Middle frontal gyrus (tissue), 1 donor: ENCODE results near the gene EMID1.

ENCODE experiments used
- DNase-seq: peaks from one replicate; pipeline ENCODE4 v3.0.0-alpha.2; 2015; ENCODE audit warnings: low spot score; ENCODE audit errors: extremely low spot score

The EMID1 gene

DNA sequence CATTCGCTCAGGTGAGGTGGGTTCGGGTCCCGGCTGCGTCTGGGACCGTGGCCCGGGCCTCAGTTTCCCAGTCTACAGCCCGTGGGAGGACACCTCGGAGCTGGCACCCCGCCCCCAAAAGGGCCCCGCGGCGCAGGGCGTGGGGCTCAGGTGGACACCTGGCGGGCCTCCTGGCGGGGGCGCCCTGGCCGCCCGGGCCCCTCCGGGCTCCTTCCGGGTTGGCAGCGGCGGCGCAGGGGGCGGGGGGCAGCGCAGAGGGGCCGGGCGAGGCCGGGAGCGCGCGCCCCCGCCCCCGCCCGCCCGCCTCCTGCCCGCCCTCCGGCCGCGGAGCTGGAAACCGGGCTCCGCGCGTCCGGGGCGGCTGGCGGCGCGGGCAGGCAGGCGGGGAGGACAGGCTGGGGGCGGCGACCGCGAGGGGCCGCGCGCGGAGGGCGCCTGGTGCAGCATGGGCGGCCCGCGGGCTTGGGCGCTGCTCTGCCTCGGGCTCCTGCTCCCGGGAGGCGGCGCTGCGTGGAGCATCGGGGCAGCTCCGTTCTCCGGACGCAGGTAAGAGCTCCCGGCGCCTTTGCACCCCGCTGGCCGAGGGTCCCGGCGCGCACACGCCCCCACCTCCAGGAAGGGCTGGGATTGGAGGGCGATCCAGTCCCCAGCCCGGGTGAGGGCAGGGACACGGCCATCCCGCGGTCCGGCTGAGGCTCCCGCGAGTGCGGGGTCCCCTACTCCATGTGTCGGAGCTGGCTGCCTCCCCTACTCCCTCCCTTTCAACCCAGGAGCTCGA, at the start of gene EMID1:
EMID1 (plus strand) TSS at position 303 of the 778 bp plus-strand sequence; CDS start at position 446, 143 bp downstream.
- DNase-seq = no peak

DNA sequence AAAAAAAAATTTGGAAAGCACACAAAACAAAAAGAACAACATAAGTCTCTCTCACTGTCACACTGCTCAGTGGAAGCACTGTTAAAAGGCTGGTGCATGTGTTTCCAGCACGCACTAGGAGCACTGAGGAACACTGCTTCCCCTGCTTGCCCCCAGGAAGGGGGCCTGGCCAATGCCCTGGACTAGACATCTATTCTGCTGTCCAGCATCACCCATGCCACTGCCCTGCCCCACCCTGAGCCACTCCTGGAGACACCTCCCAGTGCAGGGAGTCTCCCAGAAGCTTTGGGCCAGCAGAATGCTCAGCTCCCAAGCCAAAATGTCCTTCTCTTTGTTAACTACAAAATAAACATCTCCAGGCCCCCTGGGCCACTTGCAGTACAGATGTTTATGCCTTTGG, 49.7 kb upstream of the EMID1 start:
- DNase-seq = no peak

DNA sequence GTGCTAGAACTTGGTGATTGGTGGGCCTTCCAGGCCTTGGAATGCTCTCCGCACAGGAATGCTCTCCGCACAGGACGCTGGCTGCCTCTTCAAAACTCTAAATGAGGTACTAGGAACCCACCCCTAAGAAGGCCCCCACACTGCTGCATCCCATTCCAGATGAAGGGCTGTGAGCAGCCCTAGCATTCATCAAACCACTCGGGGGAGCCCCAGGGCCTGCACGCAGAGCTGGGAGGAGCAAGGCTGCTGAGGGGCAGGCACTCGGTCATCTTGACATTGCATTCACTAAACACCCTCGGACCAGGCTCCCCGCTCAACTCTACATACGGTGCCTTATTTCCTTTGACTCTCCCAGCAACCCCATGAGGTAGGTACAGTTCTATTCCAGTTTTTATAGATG, 49.2 kb upstream of the EMID1 start:
- DNase-seq = no peak

DNA sequence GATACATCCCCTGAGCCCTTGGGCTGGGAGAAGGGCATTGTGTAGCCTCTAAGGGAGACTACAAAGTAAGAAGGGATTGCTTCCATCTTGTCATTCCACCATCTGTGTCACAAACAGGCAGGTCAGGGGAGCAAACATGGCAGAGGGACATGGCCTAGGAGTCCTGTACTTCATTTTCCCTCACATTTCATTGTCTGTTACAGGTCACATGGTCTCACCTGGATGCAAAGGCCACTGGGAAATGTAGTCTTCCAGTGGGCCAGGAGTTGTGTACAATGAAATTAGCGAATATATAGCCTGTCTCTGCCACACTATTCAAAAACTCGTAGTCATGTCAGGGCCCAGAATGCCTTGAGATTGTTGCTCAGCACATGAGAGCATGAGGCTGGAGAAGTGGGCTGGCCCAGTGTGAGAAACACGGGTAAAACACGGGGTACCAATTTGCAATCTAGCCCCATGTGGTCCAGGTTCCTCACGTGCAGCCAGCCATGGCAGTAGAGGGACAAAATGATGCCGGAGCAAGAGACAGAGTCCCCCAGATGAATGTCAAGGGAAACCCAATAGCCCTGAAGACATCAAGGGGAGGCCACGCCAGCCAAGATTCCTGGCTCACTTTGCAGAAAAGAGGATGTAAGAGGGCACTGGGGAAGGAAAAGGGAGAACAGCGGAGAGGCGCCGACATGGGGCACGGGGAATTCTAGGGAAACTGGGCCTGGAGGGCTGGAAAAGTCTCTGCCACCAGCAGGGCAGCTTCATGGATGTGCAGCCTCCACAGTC, 47.7 kb upstream of the EMID1 start:
- DNase-seq = no peak

DNA sequence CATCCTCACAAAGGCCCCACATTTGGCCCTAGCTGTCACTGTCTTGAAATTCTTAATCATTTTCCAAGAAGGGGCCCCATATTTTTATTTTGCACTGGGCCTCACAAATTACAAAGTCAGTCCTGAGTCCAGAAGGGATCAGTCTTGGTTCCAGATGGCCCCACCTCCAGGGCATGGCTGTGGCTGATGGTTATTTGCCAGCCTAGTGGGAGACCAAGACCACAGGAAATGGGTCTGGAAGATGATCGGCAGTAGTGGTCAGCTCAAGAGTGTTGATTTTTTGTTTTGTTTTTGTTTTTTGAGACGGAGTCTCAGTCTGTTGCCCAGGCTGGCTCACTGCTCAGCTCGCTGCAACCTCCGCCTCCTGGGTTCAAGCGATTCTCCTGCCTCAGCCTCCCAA, 47.1 kb upstream of the EMID1 start:
- no peak for DNase-seq

- DNase-seq = no peak
Observed at GRCh38 chr22:29163808-29164207, 41.9 kb upstream of the EMID1 start.

DNA sequence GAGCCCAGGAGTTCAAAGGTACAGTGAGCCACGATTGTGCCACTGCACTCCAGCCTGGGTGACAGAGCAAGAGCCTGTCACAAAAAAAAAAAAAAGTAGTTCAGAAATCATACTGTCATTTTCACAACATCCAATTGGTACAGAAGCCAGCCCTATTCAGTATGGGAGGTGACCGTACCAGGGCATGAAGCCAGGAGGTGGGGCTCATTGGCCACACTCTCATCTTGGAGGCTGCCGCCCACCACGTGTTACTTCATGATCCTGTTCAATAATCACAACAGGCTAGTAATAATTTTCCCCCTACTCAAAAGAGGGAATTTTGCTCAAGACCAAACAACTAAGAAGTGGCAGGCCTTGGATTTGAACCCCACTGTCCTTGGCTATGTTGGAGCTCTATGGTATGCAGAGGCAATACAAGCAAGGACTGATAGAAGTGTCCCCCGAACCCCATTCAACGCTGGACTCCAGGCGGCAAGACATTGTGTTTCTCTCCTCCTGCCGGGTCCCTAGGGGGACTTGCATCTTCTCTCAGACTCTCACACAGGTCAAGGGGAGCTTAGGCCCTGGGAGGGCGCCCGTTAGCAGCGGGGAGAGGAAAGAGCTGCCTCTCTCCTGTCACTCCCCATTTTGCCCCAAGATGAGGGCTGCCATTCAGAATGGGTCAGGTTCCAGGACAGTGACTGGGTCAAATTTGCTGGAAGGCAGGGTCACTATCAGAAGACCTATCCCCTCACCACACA, 40.2 kb upstream of the EMID1 start:
- no peak for DNase-seq

DNA sequence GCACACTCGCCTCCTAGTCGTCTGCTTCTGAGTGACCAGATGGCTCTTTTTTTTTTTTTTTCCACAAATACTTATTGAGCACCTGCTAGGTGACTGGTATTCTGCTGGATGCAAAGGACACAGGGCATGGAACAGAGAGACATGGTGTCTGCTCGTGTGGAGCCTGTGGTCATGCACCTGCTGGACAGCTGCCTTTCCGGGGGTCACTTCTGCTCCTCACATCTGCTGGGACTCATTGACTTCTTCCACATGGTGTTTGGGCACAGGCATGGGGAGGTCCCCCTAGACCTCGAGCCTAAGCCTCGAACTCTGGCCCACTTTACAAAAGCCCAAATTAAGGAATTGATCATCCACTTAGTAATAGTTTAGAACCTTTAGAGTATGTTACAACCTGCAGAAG, 39.5 kb upstream of the EMID1 start:
- DNase-seq = no peak

- DNase-seq = no peak
Observed at GRCh38 chr22:29167032-29167911, 38.4 kb upstream of the EMID1 start.

GRCh38 chr22:29171721-29172120, 34.0 kb upstream of the EMID1 start:
- no peak for DNase-seq

- no peak for DNase-seq
Observed at GRCh38 chr22:29172216-29172615, 33.5 kb upstream of the EMID1 start.

DNA sequence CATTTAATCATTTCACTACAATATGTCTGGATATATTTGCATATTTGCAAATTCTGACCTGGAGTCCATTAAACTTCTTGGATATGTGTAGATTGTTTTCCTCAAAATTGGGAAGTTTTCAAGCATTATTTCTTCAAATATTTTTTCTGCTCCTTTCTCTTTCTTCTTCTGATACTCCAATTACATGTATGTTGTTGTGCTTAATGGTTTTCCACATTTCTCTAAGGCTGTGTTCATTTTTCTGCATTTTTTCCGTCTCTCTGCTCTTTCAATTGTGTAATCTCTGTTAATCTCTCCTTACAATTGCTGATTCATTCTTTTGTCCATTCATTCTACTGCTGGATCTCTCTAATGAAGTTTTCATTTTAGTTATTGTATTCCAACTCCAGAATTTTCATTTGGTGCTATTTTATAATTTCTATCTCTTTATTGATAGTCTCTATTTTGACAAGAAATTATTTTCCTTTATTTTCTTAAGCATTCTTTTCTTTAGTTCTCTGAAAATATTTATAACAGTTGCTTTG, 30.3 kb upstream of the EMID1 start:
- no peak for DNase-seq

DNA sequence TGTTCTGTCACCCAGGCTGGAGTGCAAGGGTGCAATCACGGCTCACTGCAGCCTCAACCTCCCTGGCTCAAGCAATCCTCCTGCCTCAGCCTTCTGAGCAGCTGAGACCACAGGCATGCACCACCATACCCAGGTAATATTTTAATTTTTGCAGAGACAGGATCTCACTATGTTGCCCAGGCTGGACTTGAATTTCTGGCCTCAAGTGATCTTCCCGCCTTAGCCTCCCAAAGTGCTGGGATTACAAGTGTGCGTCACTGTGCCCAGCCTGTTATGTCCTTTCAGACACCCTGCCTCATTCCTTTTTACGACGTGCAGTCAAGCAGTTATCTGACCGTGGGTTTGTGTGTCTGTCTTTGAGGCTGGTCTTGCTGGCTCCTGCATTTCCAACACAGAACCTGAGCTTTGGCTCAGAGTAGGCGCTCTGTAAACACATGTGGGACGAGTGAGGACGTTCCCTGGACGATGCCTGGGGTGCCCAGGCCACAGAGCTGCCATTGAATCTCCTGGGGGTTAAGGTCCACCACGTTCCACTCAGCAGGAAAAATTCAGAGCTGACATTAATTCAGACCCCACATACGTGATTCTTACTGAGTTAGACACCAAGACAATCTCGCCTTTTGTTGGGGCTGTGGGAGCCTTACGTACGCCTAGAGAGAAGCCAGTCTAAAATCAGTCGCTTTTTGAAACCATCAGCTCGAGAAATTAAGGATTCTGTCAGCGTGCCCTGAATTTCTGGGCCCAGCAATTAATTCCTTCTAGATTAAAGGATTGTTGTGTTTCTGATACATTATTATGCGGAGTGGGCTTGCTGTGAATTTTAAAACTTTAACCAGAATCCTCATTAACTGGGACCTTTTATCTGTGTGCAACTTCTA, 21.5 kb upstream of the EMID1 start:
- DNase-seq = no peak

- DNase-seq = no peak
Observed at GRCh38 chr22:29184849-29185490, 20.7 kb upstream of the EMID1 start.

GRCh38 chr22:29186302-29186701, 19.4 kb upstream of the EMID1 start:
- DNase-seq = no peak

GRCh38 chr22:29187831-29188230, 17.9 kb upstream of the EMID1 start:
- DNase-seq = no peak

DNA sequence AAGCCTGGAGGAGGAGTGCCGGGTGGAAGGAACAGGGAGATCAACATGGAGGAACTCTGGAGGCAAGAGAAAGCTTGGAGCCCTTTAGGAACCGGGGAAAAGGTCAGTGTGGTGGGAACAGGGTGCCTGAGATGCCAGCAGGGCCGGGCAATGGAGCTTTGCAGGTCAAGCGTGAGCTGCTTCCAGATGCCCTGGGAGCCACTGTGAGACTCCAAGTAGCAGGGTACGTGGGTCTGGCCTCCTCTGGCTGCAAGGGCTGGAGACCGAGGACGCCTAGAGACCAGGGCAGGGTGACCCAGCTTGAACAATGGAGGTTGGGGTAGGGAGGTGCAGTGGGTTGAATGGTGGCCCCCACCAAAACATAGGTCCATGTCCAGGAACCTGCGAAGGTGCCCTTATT, 15.6 kb upstream of the EMID1 start:
- DNase-seq = no peak

DNA sequence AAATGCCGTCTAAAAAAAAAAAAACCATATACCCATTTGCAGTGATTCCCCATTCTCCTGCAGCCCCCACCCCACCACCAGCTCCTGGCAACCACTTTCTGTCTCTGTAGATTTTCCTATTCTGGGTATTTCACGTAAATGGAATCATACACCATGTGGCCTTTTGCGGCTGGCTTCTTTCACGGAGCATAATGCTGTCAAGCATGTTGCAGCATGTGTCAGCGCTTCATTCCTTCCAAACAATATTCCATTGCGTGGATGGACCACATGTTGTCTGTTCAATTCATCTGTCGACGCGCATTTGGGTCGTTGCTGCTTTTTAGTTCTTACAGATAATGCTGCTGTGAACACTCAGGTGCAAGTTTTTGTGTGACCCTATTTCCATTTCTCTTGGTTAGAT, 14.8 kb upstream of the EMID1 start:
- no peak for DNase-seq

DNA sequence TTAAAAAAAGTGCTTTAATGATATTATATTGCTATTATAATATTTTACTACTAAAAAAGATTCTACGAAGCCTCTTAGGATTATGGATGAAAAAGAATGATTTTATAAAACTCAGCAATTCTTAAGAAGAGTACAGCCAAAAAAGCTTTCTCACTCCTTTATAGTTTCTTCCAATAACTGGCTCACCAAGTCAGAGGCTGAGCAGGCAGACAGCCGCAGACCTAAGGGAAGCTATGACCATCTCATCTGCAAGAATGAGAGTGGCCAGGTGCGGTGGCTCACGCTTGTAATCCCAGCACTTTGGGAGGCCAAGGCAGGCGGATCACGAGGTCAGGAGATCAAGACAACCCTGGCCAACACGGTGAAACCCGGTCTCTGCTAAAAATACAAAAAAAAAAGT, 12.7 kb upstream of the EMID1 start:
- no peak for DNase-seq
